NCI-H128 (cell line): ENCODE results near the gene DISC1.
"Not testable (repeated sequence)": the region's sequence is repeated elsewhere in the genome, so short reads cannot be mapped to it uniquely, and the experiment has no call there.

Experiments used
- DNase-seq: peaks from one replicate; lab custom pipeline; 2025; ENCODE audit not compliant: unreplicated experiment; lab: John Stamatoyannopoulos, UW

DISC1 gene

GRCh38 chr1:231634323-231635013, 7.9 kb downstream of the DISC1 start:
- no peak for DNase-seq

GRCh38 chr1:231636157-231636556, 9.6 kb downstream of the DISC1 start:
- no peak for DNase-seq

GRCh38 chr1:231636922-231637321, 10.3 kb downstream of the DISC1 start:
- not testable (repeated sequence) for DNase-seq

GRCh38 chr1:231638647-231639046, 12.1 kb downstream of the DISC1 start:
- no peak for DNase-seq

- no peak for DNase-seq
Observed at GRCh38 chr1:231639819-231640218, 13.2 kb downstream of the DISC1 start.

GRCh38 chr1:231641444-231641843, 14.9 kb downstream of the DISC1 start:
- not testable (repeated sequence) for DNase-seq

- DNase-seq, result not testable (repeated sequence)
Observed at GRCh38 chr1:231642061-231642460, 15.5 kb downstream of the DISC1 start.

GRCh38 chr1:231642618-231643017, 16.0 kb downstream of the DISC1 start:
- DNase-seq, result no peak

GRCh38 chr1:231643071-231643934, 16.7 kb downstream of the DISC1 start:
- no peak for DNase-seq

GRCh38 chr1:231643935-231644237, 17.3 kb downstream of the DISC1 start:
- no peak for DNase-seq

- DNase-seq, result not testable (repeated sequence)
Observed at GRCh38 chr1:231645634-231646033, 19.0 kb downstream of the DISC1 start.

- DNase-seq, result not testable (repeated sequence)
Observed at GRCh38 chr1:231646165-231646564, 19.6 kb downstream of the DISC1 start.

- not testable (repeated sequence) for DNase-seq
Observed at GRCh38 chr1:231651621-231652260, 25.2 kb downstream of the DISC1 start.

- no peak for DNase-seq
Observed at GRCh38 chr1:231653632-231654031, 27.0 kb downstream of the DISC1 start.

- no peak for DNase-seq
Observed at GRCh38 chr1:231656741-231657140, 30.2 kb downstream of the DISC1 start.

GRCh38 chr1:231658223-231658622, 31.6 kb downstream of the DISC1 start:
- DNase-seq, result not testable (repeated sequence)

GRCh38 chr1:231660198-231660597, 33.6 kb downstream of the DISC1 start:
- no peak for DNase-seq

GRCh38 chr1:231663211-231663792, 36.7 kb downstream of the DISC1 start:
- DNase-seq, result no peak

- no peak for DNase-seq
Observed at GRCh38 chr1:231665101-231665500, 38.5 kb downstream of the DISC1 start.

- no peak for DNase-seq
Observed at GRCh38 chr1:231665726-231666125, 39.1 kb downstream of the DISC1 start.

GRCh38 chr1:231666220-231666936, 39.8 kb downstream of the DISC1 start:
- DNase-seq, result no peak
